NCI-H146 treated with DMSO at 0.1 percent for 48 hours (cell line): ENCODE results near the gene SLC4A2.
A peak's percentile ranks its signal among the peaks of the same experiment; 100 is the strongest.
"Not testable (repeated sequence)": the region's sequence is repeated elsewhere in the genome, so short reads cannot be mapped to it uniquely, and the experiment has no call there.

Experiments used
- DNase-seq: peaks from one replicate; lab custom pipeline; 2025; ENCODE audit not compliant: unreplicated experiment; lab: John Stamatoyannopoulos, UW

SLC4A2 gene

DNA sequence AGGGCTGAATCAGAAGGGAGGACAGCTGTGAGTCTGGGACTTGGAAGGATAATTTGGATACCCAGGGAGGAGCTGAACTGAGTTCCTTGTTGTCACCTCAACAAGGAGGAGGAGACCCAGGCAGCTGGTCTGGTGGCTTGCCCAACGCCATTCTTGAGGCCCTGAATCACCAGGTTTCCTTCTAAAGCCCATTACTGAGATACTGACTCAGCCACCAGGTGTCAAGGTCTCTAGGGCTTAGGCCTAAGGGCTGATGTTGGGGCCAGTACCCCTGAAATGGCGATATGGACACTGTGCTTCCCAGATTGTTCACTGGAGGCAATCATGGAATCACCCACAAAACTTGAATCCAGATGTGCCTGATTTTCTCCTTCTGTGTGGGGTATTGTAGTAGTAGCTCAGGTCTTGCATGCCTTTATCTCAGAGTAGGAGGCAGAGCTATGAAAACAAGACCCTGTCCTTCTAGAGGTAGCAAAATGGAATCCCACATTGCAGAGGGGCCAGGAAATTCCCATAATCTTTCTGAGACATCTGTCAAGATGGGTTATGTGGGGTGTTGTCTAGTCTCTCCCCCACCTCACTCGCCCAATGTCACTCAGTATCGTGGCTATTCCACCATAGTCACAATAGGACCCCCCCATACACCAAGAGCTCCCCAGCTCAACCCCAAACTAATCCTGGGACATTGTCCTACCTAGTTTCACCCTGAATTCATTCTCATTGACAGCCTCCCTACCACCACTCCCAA, 33.3 kb upstream of the SLC4A2 start:
- no peak for DNase-seq

DNA sequence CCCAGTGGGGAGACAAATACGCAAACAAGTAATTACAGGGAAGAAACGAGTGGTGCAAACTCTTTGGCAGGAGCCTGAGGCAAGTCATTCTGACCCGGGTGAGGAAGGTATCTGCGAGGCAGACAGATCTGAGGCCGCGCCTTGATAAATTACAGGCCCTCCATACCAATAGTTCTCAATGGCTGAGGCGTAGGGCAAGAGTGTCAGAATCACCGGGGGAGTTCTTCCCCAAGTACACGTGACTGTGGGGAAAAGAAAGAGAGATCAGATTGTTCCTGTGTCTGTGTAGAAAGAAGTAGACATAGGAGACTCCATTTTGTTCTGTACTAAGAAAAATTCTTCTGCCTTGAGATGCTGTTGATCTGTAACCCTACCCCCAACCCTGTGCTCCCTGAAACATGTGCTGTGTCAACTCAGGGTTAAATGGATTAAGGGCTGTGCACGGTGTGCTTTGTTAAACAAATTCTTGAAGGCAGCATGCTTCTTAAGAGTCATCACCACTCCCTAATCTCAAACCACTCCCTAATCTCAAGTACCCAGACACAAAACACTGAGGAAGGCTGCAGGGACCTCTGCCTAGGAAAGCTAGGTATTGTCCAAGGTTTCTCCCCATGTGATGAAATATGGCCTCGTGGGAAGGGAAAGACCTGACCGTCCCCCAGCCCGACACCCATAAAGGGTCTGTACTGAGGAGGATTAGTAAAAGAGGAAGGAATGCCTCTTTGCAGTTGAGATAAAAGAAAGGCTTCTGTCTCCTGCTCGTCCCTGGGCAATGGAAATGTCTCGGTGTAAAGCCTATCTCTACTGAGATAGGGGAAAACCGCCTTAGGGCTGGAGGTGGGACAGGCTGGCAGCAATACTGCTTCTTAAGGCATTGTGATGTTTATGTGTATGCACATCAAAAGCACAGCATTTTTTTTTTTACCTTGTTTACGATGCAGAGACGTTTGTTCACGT, 32.3 kb upstream of the SLC4A2 start:
- not testable (repeated sequence) for DNase-seq

DNA sequence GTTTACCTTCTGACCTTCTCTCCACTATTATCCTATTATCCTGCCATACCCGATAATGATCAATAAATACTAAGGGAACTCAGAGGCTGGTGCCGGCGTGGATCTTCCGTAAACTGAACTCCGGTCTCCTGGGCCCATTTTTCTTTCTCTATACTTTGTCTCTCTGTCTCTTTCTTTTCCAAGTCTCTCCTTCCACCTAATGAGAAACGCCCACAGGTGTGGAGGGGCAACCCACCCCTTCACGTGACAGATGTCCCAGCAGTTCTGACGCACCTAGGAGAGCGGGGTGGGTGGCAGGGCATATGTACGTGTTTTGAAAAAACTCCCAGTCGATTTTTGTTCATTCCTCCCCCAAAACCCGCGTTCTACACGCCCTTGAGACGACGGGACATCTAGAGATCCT, 31.7 kb upstream of the SLC4A2 start:
- DNase-seq = not testable (repeated sequence)

DNA sequence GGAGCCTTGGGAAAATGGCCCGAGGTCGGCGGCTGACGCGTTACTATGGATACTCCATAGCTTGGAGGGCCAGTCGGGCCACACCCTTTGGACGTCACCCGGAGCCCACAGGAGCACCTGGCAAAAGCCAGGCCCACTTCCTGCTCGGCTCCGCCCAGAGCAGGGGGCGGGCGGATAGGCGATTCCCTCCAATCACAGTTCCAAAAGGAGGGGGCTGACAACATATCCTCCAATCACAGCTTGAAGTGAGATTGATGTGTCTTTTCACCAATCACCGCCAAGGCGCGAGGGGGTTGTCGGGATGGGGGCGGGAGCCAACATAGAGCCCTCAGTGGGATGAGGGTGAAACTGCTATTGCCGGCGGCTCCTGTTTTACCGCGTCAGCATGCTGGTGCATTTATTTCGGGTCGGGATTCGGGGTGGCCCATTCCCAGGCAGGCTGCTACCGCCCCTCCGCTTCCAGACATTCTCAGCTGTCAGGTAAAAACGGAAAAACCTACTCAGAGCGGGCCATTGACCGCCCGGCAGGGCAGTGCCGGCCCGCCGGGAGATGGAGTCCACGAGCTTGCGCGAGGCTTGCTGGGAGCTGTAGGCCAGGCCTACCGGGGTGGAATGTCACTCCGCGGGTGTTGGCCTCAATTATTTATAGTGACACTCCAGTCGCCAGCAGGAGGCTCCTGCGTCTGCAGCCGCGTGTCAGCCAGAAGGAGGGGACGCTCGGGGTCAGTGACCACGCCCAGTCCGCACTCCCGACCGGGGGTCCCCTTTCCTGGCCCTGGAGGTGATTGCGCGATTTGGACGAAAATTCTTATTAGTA, 31.1 kb upstream of the SLC4A2 start, which contains the start of gene ABCB8:
TSS of gene ABCB8 (plus strand) at position 320 of the 817 bp plus-strand sequence. CDS start at position 386, 66 bp downstream.
- peak; percentile 96 for DNase-seq

DNA sequence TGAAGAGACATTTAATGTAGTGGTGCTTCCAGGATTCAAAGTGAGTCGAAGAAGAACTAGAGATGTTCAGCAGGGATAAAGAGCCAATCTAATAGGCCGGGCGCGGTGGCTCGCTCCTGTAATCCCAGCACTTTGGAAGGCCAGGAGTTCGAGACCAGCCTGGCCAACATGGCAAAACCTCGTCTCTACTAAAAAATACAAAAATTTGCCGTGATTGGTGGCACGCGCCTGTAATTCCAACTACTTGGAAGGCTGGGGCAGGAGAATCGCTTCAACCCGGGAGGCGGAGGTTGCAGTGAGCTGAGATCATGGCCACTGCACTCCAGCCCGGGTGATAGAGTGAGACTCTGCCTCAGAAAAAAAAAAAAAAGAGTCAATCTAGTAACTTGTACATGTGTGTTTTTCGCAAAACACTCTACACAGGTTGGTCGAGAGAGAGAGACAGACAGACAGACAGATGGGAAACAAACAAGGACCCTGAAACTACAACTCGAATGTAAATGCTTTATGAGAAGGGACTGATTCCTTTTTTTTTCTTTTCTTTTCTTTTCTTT, 30.4 kb upstream of the SLC4A2 start:
- no peak for DNase-seq

DNA sequence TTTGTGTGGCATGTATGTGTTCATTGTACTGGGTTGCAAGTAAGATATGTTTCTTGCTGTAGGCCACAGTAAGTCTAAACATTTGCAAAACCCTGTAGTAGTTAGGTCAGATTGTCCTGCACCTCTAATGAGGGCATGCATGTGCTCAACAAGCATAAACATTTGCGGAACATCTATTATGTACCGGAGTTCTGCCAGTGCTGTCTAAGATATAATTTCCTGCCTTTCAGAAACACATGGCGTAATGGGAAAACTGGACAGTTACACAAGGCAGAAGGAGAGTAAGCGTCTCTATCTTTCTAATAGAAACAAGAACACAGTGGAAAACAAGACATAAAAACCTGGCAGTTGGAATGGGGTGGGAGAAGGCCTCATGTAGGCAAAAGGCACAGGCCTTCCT, 28.4 kb upstream of the SLC4A2 start:
- DNase-seq = no peak

DNA sequence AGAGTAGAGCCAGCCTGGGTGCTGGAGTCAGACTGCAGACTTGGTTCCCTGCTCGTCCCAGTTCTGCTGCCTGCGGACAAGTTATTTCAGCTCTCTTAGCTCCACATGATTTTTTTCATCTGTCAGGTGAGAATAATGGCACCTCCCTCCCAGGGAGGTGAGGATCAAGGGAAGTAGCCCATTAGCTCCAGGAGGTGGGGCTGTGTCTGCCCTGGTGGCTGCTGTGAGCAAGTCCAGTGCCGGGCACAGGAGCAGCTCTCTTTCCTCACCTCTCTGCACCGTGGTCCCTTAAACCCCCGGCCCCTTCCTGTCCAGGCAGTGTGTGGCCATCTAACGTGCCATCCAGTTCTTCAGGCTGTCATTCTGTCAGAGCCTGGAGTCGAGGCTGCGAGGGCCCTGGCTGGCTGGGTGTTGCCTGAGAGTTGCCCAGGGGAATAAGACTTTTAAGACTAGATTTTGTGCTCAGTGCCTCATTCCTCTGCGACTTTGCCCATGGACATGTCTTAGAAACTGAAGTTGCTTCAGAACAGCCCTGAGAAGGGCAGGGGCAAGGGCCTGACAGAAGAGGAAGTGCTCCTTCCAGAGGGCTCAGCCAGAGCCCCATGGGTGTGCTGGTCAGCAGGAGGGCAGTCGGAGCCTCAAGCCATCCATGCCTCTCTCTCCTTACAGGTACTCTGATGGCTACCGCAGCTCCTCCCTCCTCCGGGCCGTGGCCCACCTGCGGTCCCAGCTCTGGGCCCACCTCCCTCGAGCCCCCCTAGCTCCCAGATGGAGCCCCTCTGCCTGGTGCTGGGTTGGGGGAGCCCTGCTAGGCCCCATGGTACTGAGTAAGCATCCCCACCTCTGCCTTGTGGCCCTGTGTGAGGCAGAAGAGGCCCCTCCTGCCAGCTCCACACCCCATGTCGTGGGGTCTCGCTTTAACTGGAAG, 26.2 kb upstream of the SLC4A2 start:
- DNase-seq = no peak

DNA sequence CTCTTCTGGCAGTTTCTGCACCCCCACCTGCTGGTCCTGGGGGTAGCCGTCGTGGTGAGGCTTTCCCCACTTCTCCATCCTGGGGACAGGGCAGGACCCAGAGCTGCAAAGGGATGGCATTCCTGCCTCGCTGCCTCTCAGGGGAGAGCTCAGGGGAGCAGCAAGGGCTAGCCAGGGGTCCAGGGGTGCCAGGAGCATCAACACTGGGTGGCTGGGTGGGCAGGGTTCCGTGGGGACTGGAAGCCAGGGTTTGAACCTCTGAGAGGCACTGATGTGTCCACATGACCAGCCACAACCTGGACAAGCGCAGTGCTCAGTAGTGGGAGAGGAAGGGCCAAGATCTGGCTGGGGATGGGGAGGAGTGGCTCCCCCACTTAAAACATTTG, 25.5 kb upstream of the SLC4A2 start:
- no peak for DNase-seq

DNA sequence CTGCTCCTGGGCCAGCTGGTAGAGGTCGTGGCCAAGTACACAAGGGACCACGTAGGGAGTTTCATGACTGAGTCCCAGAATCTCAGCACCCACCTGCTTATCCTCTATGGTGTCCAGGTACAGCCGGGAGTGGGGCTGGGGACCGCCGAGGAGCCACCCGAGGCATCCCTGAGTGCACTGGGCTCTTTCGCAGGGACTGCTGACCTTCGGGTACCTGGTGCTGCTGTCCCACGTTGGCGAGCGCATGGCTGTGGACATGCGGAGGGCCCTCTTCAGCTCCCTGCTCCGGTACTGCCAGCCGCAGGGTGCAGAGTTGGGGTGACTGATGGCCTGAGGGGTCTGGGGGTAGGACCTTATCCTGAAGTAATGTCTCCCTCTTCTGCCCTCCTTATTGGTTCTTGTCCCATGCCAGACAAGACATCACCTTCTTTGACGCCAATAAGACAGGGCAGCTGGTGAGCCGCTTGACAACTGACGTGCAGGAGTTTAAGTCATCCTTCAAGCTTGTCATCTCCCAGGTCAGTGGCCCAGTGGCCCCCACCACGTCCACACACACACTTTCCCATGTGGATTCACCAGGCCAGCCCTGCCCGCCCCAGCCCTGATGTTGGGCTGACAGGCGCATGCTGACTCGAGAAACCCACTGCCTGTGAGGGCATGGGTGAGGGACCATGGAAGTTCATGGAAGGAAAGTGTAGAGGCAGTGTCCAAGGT, 24.9 kb upstream of the SLC4A2 start:
- no peak for DNase-seq

DNA sequence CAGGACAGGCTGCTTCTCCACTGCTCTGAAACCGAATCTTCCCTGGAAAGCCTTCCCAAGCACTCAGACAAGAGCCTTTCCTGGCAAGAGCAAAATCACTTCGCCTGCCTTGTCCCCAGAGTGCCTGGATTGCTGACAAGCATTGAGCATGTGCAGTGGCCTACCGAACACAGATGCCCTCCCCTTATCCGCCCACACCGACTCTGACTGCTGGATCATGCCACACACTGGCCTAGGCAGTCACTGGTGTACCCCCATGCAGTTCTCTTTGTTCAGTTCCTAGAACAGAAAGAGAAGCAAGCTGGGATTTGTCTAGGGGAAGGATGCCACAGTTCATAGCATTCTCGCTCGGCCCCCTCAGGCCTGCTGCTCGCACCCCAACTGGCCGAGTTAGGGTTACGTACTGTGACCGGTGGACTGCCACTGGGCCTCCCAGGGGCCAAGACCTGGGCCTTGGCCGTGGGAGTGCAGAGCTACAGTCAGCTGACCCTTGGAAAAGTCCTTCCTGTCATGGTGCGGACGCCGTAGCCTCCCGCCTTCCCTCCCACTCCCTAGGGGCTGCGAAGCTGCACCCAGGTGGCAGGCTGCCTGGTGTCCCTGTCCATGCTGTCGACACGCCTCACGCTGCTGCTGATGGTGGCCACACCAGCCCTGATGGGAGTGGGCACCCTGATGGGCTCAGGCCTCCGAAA, 24.2 kb upstream of the SLC4A2 start:
- DNase-seq = no peak

DNA sequence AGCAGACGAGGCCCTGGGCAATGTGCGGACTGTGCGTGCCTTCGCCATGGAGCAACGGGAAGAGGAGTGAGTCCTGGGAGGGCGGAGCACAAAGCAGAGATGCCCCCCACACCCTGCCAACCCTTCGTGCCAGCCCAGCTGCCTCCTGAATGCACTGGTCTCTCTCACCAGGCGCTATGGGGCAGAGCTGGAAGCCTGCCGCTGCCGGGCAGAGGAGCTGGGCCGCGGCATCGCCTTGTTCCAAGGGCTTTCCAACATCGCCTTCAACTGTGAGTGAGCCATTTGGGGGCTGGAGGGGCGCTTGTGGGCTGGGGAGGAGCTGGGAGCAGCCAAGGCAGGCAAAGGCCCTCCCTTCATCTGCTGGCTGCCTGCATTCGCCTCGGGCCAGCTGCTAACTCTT, 23.5 kb upstream of the SLC4A2 start:
- no peak for DNase-seq

DNA sequence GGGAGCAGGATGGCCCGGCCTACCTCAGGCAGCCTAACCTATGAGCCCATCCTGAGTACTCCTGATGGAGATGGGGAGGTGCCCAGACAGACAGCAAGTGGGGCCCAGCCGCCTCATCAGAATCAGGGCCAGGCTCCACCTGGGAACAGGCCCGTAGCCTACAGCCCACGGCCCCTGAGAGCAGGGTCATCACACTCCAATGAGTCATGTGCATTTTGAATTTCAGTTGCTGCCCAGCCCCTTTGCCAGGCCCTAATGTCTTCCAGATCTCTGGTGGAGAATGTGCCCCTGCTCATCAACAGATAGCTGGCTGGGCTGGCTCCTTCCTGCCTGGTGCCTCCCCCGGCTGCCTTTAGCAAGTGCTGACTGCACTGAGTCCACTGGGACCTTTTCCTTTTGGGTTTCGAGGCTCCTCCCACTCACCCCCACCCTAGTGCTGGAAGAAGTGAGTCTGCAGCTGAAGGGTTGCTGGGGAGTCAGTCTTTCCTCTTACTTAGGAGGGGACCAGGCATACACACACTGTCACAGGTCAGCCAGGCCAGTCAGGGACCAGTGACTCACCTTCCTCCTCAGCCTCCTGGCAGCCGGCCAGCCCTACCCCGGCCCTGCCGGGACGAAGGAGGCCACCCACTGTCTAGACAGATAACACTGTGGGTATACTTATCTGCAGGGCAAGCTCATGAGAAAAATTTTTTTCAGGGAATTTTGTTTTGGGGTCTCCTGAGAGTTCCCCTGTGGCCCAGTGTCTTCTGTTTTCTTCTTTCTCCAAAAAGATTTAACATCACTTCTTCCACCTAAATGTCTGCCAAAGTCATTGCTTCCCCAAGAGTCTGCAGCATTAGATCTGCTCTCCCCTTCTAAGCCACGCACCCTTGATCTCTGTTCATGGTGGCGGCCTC, 20.2 kb upstream of the SLC4A2 start:
- DNase-seq = no peak

DNA sequence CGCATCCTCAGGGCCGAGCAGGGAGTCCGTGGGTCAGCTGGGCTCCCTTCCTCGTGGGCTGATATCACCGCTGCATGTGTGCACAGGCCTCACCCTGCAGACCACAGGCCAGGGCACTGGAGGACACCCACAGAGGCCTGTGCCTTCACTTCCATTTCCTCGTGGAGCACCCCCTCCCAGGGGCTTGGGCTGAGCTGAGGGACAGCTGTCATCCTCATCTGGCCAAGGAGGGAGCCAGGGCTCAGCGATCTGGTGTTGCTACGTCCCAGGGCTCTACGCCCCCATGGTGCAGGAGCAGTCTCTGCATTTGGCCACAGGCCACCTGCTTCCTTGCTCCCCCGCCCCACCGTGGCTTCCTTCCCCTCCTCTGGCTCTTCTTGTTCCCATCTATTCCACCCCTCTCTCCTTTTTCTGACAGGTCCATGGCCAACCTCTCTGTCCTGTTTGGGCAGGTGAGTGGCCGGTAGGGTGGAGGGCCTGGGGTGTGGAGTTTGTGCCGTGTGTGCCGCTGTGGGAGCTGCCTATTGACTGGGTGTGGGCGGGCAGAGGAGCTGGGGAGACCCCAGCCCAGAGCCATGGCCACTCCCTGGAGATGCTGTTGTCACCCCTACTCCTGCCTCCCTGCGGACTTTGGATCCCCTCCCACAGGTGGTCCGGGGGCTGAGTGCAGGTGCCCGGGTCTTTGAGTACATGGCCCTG, 19.4 kb upstream of the SLC4A2 start:
- DNase-seq = no peak

DNA sequence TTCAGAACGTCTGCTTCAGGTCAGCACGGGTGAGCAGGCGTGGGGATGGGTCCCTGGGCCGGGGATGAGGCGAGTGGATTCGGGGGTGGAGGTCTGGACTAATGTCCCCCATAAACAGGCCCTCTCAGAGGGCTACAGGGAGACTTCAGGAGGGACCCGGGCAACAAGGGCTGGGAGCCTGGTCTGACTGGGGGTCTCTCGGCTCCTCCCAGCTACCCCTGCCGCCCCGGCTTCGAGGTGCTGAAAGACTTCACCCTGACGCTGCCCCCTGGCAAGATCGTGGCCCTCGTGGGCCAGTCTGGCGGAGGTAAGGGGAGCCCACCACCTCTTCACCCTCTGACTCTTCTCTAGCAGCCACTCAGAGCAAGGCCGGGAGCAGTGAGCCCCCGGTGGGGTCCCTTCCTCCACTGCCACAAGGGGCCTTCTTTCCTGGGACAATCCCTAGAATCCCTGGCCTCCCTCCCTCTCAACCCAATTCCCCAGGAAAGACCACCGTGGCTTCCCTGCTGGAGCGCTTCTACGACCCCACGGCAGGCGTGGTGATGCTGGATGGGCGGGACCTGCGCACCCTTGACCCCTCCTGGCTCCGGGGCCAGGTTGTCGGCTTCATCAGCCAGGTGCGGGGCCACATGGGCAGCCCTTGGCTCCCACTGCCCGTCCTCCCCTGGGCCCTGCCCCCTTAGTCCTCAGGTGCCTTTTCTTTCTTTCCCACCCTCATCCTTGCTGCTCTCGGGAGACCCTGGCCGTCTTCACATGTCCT, 18.6 kb upstream of the SLC4A2 start:
- no peak for DNase-seq

DNA sequence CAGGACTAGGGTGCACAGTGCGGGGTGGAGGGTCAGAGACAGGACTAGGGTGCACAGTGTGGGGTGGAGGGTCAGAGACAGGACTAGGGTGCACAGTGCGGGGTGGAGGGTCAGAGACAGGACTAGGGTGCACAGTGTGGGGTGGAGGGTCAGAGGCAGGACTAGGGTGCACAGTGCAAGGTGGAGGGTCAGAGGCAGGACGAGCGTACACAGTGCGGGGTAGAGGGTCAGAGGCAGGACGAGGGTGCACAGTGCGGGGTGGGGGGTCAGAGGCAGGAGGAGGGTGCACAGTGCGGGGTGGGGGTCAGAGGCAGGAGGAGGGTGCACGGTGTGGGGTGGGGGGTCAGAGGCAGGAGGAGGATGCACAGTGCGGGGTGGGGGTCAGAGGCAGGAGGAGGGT, 15.9 kb upstream of the SLC4A2 start:
- not testable (repeated sequence) for DNase-seq

DNA sequence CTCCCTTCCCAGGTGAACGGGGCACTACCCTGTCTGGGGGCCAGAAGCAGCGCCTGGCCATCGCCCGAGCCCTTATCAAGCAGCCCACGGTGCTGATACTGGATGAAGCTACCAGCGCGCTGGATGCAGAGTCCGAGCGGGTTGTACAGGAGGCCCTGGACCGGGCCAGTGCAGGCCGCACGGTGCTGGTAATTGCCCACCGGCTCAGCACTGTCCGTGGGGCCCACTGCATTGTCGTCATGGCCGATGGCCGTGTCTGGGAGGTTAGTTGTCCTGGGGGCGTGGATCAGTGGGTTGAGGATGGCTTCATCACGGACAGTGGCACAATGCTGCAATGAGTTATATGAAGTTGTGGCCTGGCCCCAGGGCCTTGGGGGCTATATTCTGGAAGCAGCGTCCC, 15.4 kb upstream of the SLC4A2 start:
- no peak for DNase-seq
